GM21423 (cell line): ENCODE results near the gene CHPF2.
A peak's percentile ranks its signal among the peaks of the same experiment; 100 is the strongest.

Source experiments
- ATAC-seq: cut with Tn5 transposase; IDR thresholded peaks from one replicate; pipeline ENCODE4 v1.9.1; 2021; ENCODE audit warnings: mild to moderate bottlenecking, moderate library complexity; ENCODE audit not compliant: unreplicated experiment

The CHPF2 gene, protein sequence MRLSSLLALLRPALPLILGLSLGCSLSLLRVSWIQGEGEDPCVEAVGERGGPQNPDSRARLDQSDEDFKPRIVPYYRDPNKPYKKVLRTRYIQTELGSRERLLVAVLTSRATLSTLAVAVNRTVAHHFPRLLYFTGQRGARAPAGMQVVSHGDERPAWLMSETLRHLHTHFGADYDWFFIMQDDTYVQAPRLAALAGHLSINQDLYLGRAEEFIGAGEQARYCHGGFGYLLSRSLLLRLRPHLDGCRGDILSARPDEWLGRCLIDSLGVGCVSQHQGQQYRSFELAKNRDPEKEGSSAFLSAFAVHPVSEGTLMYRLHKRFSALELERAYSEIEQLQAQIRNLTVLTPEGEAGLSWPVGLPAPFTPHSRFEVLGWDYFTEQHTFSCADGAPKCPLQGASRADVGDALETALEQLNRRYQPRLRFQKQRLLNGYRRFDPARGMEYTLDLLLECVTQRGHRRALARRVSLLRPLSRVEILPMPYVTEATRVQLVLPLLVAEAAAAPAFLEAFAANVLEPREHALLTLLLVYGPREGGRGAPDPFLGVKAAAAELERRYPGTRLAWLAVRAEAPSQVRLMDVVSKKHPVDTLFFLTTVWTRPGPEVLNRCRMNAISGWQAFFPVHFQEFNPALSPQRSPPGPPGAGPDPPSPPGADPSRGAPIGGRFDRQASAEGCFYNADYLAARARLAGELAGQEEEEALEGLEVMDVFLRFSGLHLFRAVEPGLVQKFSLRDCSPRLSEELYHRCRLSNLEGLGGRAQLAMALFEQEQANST

DNA sequence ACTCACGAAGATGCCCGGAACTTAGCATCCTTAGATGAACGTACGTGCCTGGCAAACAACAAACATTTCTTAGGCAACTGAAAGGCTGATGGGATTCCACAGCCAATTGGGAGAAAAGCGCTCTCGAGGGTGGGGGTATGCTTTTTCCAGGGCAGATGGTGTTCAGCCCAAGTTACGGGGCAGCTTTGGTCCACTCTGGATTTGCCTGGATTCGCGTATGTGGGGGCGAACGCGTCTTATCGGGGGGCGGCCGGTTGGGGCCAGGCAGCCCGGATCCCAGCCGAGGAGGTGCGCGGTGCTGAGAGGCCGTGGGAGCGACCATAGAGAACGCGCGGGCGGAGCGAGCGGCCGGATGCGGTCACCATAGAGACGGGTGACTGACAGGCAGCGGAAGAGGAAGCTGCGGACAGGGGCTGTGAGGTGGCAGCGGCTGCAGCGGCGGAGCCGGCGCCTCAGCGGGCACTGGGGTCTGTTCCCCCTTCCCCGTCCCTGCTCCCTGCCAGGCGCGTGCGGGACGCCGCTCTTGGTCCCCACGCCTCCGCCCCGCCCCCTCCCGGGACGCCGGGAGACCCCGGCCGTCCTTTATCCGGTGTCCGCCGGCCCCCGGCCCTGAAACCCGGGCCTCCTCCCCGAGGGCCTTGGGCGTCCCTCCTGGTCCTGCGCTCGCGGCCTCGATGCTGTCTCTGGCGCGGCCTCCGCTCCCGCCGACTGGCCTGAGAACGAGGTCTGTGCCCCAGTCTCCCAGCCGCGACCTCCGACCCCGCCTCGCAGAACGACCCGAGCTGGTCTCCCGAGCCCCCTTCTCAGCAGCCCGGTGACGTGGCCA lies at the start of gene CHPF2:
Gene CHPF2 (plus strand): TSS at position 393 of the 826 bp plus-strand sequence. CDS start 1,529 bp downstream, outside the sequence.
- ATAC-seq: peak; percentile 96

- ATAC-seq: no peak
Observed at GRCh38 chr7:151185762-151186639, 46.3 kb upstream of the CHPF2 start.

DNA sequence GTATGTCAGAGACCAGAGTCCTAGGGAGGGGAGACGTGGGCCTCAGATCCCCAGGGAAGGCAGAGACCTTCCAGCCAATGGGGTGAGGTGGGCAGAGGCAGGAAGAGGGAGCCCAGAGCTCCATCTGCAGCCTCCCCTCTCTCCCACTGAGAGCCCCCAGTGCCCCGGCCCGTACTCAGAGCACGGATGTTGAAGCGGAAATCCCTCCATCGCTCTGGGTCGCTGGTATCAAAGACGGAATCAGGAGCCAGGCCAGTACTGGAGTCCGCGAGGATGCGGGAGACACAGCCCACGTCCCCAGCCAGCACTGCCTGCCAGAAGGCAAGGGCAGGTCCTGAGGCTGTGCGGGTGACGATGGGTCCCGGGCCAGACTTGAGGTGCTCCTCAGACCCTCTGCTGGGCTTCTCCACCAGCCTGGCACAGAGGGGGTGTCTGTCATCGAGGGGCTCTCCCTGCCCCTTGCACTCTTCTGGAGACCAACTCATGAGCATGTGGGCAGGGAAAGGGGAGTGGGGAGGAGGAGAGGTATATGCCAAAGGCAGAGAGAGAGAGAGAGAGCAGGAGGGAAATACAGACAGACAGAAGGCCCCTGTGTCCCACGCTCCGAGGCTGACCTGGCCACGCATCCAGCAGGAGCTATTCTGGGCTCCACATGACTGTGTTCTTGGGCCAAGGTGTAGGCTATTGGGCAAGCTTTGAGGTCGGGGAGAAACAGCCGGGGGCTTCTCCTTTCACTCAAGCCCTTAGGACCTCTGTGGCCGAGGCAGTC lies 45.5 kb upstream of the CHPF2 start, which contains the start of gene ASB10:
Gene ASB10 (minus strand): TSS at position 611 of the 769 bp plus-strand sequence. CDS start 120 bp downstream, at position 491.
- ATAC-seq: no peak

DNA sequence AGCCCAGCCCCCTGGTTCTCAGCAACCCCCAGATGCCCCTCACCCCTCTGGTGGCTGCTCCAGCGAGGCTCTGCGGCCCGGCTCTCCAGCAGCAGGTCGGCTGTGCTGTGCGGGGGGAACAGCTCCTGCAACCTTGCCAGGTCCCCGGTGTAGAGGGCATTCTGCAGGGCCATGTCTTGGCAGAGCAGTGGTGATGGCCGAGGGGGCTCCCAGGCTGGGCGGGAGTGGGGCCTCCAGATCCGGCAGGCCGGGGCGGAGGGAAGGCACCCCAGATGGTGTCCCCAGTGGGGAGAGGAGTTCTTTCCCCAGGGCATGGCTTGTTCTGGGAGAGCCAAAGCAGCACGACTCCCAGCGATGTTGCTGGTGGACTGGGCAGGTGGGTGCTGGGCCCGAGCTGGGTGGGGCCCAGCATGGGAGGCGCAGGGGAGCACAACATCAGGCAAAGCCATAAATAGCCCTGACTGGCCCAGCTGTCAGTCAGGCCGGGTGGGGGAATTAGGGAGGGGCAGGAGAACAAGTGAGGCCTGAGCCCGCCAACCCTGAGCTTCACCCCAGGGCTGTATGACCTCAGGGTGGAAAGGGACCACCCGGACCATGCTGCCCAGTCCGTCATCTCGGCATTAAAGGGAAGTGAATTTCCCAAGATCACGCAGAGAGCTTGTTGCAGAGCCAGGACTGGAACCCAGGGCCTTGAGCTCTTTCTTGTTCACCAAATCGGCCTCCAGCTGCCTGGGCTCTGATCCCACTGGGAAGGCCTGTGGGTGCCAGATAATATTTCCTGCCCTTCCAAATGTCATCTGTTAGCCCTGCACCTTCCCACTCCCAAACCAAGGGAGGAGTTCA lies 44.7 kb upstream of the CHPF2 start:
- no peak for ATAC-seq

- no peak for ATAC-seq
Observed at GRCh38 chr7:151188252-151188542, 44.1 kb upstream of the CHPF2 start.

DNA sequence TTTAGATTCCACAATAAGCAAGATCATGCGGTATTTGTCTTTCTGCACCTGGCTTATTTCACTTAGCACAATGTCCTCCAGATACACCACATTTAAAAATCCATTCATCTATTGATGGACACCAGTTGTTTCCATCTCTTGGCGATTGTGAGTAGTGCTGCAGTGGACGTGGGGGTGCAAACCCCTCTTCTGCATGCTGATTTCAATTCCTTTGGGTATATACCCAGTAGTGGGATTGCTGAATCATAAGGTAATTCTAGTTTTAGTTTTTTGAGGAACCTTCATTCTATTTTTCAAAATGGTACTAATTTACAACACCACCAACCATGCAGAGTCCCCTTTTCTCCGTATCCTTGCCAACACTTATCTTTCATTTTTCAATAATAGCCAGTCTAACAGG lies 43.2 kb upstream of the CHPF2 start:
- no peak for ATAC-seq

DNA sequence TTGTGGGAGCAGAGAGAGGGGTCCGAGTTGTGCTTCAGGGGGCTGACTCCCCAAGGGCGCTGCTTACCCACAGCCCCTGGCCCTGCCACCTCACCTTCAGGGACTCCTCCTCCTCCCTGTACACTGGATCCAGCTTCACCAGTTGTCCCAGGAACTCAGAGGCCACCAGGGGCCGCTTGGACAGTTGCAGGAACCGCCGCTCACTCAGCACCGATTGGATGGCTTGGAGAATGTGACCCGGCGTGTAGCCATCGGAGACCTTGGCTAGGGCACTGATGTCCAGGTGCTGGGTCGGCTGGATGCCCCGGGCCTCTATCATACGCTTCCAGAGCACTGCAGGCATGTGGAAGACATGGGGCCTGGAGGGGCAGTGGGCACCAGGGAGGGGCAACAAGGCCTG lies 40.7 kb upstream of the CHPF2 start:
- ATAC-seq: no peak

DNA sequence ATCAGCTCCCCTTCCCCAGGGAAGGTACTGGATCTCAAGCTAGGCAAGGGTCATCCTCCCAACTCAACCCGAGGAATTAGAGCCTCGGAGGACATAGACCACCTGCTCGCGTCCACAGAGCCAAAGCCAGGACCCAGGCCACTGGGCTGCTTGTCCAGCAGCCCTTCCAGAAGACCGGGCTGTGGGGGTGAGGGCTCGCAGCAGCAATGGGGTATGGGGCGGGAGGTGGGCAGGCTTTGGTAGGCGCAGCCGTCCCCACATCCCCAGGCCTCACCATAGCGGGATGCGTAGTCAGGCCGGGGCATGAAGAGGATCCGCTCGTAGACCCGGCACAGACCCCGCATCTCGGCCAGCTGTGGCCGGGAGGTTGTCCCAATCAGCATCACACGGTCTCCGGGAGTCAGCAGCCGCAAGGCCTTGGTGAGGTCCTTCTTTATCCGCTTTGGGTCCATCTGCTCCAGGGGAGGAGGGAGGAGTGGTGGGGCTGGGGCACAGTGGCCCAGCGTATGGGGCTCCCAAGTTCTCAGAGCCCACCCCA lies 40.2 kb upstream of the CHPF2 start:
- no peak for ATAC-seq

- ATAC-seq: no peak
Observed at GRCh38 chr7:151193203-151193978, 38.9 kb upstream of the CHPF2 start.

GRCh38 chr7:151194188-151194587 lies 38.1 kb upstream of the CHPF2 start:
- no peak for ATAC-seq

DNA sequence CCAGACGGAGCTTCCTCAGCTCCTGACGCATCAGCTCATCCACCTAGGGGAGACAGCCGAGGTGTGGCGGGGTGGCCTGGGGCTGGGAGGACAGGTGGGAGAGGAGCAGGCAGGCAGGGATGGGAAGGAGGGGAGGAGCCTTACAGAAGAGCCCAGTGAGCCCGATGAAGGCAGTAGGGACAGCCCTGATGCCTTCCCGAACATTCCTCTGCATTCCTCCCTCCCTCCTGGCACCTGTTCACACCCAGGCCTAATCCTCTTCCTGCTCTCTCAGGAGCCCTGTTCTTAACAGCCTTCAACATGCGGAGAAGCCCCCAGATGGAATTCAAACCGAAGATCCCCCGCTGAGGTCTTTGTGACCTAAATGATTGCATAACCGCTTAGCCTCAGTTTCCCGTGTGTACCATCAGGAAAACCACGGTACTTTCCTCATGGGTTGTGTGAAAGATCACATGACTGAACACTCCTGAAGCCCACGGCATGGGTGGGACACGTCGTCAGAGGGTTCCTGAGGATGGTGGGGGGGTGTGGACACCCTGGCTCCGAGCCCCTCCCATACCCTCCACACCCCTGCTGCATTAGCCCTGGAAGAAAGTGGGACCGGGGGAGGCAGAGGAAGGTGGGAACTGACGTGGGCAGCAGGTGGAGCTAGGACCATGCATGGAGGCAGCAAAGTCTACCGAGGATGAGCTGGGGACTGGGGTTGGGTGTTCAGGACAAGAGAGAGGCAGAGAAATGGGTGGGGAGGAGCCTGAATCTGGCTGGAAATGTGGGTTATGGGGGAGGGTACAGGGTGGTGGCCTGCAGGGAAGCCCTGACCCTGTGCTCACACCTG lies 36.5 kb upstream of the CHPF2 start:
- no peak for ATAC-seq

- ATAC-seq: no peak
Observed at GRCh38 chr7:151197932-151198331, 34.4 kb upstream of the CHPF2 start.

GRCh38 chr7:151198945-151199848 lies 33.1 kb upstream of the CHPF2 start:
- ATAC-seq: no peak

DNA sequence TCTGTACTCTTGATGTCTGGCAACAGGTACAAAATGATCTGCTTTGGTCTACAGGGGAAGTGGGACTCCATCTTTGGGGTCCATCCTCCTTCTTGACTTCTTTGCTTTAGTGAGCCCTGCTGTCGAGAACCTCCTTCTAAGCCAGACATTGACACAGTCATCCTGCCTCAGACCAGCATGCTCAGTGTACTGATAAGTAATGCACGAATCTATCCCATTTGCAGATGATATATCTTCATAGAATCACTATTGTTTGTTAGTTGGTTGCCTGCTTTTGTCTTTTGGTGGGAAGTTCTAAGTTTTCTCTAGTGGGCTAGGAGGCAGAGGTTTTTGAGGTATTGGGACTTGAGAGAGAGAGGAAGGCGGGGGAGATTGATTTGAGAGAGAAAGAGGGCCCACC lies 30.9 kb upstream of the CHPF2 start:
- ATAC-seq: no peak

- no peak for ATAC-seq
Observed at GRCh38 chr7:151201751-151202150, 30.5 kb upstream of the CHPF2 start.

DNA sequence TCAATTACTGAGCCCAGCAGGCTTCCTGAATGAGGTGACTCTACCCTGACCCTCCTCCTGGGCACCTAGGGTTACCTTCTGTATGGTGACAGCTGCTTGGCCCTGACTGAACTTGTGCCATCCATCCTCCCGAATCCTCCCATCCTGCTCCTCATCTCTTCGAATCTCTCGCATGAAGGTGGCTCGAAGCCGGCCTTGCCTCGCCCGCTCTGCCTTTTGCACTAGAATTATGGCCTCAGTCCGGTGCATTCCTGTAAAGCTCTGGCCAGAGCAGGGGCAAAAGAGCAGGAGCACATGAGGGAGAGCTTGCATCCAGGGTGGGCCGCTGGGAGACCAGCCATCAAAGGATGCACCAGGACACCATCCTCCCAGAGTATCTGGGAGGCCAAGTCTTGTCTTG lies 29.4 kb upstream of the CHPF2 start:
- ATAC-seq: no peak
